GM19372 (cell line): Measurements from ENCODE around the gene NEK10.
A peak's percentile ranks its signal among the peaks of the same experiment; 100 is the strongest.

ENCODE experiments used
- ATAC-seq: cut with Tn5 transposase; IDR thresholded peaks from one replicate; pipeline ENCODE4 v1.9.1; 2021; ENCODE audit warnings: mild to moderate bottlenecking, low read depth, moderate library complexity; ENCODE audit not compliant: unreplicated experiment

Gene NEK10

DNA sequence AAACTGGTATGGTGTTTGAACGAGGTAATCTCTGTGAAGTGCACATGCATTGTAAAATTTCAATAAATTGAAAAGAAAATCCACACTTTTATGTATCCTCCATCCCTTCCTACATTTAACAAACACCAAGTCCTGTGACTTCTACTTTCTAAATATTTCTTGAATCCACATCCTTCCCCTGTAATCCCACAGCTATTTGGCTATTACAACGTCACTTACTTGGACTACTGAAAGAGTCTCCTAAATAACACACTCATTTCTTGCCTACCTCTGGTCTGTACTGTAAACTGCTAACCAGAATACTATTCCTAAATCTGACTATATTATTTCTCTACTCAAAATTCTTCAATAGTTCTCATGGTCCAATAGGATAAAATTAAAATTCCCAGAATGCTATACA lies 176.1 kb downstream of the NEK10 start:
- no peak for ATAC-seq

DNA sequence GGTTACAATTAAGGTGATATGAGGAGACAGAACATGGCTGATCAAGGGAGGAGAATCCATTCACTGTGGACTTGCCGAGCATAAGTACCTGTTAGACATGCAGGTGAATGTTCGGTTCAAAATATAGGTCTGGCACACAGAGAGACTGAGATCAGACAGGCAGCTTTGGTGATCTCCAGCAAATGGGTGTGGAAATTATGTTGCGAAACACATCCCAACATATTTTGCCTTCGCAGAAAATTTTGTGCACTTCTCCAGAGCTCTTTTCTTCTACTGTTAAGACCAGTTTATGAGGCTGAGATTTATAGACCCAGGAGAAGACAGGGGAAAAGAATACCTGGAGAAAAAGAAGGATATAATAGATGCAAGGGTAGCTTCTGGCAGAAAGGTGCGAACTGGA lies 183.2 kb downstream of the NEK10 start:
- ATAC-seq = no peak

DNA sequence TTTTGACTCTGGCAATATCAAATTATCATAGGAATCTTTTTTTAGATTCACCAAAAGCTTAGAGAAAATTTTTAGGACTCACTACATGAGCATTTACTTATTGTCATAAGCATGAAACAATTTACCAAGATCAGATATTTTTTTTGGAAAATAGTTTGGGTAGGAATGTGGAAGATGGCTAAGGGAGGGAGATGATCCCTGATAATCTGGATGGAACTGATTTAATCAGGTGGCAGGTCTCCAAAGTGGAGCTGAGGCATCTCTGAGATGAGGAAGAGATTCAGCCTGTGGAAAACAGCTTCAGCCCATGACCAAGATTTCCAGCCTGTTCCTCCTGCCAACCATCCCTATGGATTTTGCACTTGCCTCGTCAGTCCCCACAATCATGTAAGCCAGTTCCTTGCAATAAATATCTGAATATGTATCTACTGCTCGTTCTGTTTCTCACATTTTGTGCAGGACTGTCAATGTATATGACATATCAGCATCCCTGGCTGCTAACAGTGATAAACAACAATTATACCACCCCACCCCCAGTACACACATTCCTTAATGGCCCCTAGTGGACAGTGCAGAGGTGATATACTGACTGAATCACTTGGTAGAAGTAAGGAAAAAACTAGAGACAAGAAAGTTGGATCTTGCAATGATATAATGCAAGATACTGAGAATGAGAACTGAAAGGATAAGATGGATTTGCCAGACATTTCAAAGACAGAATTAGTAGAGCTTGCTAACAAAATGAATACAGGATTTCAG lies 183.8 kb downstream of the NEK10 start:
- ATAC-seq = no peak

- no peak for ATAC-seq
These were observed 184.9 kb downstream of the NEK10 start for GRCh38 chr3:27184261-27184660.

DNA sequence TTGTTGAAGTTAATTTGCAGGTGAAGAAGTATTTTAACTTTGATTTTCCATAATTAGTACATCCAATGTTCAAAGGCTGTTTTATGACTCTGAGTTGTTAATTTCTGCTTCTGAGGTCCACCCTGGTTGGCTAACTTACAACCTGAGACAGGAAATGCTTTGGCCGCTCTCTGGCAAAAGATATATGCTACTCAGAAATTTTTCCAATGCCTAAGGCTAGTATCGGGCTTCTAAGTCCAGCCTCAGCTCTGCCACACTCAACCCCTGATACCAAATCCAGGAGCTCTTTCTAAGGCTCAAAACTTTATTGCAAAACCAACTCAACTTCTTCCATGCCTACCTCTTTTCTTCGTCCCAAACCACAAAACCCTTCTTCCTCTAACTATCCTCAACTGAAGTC lies 192.9 kb downstream of the NEK10 start:
- no peak for ATAC-seq

GRCh38 chr3:27174530-27174929 lies 194.7 kb downstream of the NEK10 start:
- ATAC-seq = no peak

DNA sequence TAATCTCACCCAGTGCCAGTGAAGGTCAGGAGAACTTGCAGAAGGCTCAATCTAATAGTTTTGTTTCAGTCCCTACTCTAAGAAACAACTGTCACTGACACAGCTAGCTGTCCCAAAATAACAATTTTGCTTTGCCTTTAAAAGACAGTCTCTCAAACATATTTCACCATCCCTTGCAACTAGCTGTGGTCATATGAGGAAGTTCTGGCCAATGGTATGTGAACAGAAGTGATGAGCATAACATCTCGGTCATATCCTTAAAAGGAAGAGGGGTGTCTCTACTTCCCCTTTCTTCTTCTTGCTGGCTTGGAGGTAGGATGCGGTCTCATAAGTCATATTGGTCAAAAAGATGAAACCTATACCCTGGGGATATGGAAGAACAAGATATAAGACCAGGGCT lies 198.1 kb downstream of the NEK10 start:
- peak; percentile 84 for ATAC-seq

DNA sequence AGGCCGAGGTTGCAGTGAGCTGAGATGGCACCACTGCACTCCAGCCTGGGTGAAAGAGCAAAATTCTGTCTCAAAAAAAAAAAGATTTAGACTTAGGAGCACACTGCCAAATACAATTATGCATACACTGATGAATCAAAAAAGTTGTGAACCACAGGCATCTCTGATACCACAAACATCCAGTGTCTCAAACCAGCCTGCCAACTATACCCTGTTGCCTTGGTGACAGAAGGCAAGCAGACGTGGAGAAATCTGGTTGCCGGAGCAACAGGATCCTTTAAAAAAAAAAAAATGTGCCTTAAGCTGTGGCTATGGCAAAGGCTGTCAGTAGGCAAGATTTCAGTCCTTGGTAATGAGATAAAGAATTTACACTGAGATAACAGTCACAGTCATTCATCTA lies 202.3 kb downstream of the NEK10 start:
- ATAC-seq = no peak

GRCh38 chr3:27165321-27165721 lies 203.9 kb downstream of the NEK10 start:
- no peak for ATAC-seq

- ATAC-seq = no peak
These were observed 208.3 kb downstream of the NEK10 start for GRCh38 chr3:27160779-27161287.

DNA sequence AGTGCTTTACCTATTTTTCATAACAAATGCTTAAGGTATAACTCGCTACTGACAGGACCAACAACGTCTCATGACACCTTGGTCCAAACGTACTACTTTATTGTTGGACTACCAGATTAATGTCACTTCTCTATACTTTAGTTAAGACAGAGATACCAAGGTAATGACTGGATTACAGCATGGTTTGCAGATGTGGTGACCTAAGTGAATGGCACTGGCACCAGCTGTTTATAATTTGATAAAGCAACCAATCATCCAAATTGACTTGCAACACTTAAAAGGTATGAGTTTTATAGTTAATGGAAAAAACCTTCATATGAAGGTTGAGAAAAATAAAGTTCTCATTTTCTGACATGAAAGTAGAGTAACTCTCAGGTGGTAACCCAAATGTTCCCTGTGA lies 209.0 kb downstream of the NEK10 start:
- ATAC-seq = no peak

GRCh38 chr3:27147215-27147614 lies 222.0 kb downstream of the NEK10 start:
- ATAC-seq = no peak

GRCh38 chr3:27146786-27147185 lies 222.4 kb downstream of the NEK10 start:
- no peak for ATAC-seq

GRCh38 chr3:27145719-27146118 lies 223.5 kb downstream of the NEK10 start:
- ATAC-seq = no peak

DNA sequence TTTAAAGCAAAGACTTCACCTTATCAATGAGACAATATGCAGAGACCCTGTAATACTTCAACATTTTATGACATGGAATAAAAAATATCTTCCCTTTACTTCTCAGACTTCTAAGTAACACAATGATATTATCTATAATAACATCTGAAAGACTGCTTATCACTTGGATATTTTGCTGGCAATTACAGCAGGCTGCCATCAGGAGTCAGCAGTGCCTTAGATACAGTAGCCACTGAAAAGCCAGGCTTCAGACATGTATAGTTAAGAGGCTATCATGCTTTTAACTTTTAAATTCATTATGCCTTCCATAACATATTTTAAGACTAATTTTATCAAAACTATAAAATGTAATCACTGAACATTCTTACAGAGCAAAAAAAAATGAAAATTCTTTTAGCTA lies 227.5 kb downstream of the NEK10 start:
- ATAC-seq = no peak

DNA sequence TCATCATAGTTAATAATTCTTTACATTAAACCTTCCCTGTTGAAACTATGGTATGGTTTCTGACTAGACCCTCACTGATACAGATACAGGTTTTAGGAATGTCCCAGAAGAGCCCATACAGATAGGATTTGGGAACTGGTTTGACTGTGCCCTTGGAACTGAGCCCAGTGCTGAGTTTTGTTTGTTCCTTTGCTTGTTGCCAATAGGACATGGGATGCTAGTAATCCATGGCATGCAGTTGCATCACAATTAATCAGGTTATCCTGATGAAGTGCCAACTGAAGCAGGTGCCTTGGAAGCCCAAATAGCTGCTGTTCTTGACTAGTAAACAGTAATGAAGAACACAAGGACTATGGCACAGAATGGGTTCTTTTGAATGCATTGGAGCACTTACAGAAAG lies 230.6 kb downstream of the NEK10 start:
- ATAC-seq = no peak

DNA sequence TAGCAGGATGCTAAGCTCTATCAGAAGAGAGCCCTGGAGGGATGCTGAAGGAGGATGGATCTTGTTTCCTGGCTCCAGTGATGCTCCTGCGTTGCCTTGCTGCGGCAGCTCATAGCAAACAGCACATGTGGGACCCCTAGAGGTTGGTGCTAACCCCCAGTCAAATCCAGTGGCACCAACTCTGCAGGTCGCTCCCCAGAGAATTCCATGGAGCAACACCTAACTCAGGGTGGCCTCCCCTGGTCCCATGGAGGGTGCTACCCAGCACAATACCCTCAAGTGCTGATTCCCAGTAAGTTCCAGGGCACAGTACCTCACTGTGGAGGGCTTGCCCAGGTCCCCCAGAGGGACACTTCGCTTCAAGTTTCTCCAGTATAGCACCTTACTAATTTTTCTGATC lies 231.2 kb downstream of the NEK10 start:
- no peak for ATAC-seq

DNA sequence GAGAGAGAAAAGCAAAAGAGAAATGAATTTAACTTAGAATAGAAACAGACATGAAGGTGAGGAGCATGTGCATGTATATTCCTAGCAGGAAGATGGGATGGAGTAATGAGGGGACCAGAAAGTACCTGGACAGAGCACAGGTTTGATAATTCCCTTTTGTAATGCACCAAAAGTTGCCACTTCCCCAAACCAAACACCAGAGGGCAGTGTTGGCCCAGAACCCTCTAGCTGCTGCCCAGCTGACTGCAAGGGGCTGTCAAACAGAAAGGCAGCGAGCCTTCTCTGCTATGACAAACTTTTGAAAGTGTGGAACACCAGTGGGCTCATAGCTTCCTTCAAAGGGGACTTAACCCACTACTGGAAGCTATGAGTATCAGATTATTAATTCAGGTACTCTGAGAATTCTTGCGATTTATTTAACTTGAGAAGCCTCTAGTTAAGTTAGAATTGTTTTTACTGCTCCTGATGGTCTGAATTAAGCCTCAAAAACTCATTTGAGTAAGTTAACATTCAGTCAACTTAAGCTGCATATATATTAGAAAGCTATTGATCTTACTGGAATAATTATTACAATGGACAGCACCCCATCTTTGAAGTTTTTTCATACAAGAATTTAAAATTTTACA lies 234.9 kb downstream of the NEK10 start:
- peak; percentile 98 for ATAC-seq

DNA sequence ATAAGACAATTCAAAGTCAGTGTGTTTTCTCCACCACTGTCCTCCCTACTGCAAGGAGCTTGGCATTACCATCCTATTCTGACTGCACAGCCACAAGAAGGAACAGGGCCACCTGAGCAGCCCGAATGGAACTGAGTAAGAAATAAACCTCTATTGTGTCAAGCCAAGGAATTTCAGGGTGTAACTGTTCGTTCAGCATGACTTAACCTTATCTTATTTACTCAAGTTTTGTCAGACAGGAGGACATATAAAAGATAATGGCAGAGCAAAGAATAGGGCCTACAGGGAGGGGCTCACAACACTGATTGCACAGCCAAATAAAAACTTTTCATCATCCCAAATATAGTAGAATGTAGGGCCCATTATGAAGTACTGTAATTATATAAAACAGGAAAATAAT lies 236.1 kb downstream of the NEK10 start:
- no peak for ATAC-seq

DNA sequence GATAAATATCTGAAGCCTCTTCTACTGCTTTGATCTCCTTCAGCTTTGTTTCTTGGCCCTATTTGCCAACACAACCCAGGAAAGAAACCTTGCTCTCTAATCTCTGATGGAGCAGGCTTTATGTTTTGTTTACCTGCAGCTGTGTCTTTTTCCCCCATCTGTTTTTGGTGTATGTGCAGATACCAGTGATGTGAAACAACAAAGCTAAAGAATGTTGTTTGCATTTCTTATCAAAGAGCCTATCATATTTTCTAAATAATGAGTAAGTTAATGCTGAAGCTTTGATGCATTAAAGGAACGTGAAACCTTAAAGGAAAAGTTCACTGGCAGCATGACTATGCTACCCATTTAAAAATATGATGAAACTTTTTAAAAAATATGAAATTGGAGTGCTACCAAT lies 238.4 kb downstream of the NEK10 start:
- ATAC-seq = no peak

DNA sequence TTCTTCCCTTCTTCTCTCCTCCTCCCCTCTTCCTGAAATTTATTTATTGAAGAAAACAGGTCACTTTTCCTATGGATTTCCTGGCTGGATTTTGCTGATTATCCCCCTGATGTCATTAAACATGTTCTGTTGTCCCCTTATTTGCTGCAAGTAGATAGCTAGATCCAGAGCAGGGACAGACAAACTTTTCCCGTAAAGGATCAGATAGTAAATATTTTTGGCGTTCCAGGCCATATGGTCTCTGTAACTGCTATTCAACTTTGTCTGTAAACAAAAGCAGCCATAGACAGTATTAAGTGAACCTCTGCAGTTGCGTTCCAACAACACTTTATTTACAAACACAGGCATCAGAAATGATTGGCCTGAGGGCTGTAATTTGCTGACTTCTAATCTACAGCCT lies 241.3 kb downstream of the NEK10 start:
- ATAC-seq = no peak

- no peak for ATAC-seq
These were observed 242.0 kb downstream of the NEK10 start for GRCh38 chr3:27127195-27127594.
